WERI-Rb-1 (cell line): Measurements from ENCODE around the gene CHST15.
A peak's percentile ranks its signal among the peaks of the same experiment; 100 is the strongest.

Experiments
- DNase-seq: peaks from one replicate; pipeline ENCODE4 v3.0.0-alpha.2; 2020
- H3K27ac ChIP-seq: fragments of 250-450 bp; sonication (Bioruptor Pico); 2 replicates; pipeline ENCODE4 v1.5.1; 2020; ENCODE audit warnings: mild to moderate bottlenecking, moderate library complexity
- H3K27me3 ChIP-seq: fragments of 250-450 bp; sonication (Bioruptor Pico); 2 replicates; pipeline ENCODE4 v1.5.1; 2021; ENCODE audit warnings: mild to moderate bottlenecking, low read depth, moderate library complexity; ENCODE audit not compliant: insufficient read depth, severe bottlenecking
- H3K36me3 ChIP-seq: fragments of 250-450 bp; sonication (Bioruptor Pico); 2 replicates; pipeline ENCODE4 v1.5.1; 2020; ENCODE audit warnings: mild to moderate bottlenecking, moderate library complexity
- H3K4me3 ChIP-seq: 2 replicates; pipeline ENCODE4 v1.5.1; 2011; ENCODE audit warnings: low read depth, mild to moderate bottlenecking, control low read depth, low read length
- H3K9me3 ChIP-seq: fragments of 250-450 bp; sonication (Bioruptor Pico); 2 replicates; pipeline ENCODE4 v1.5.1; 2021; ENCODE audit warnings: mild to moderate bottlenecking, moderate library complexity; ENCODE audit not compliant: severe bottlenecking
- TF ChIP-seq, protein P1 (sequence below): IDR thresholded peaks from 2 replicates; pipeline ENCODE4 v1.5.1; 2011; ENCODE audit warnings: low read depth, mild to moderate bottlenecking, control low read depth, inconsistent platforms, low read length

Gene CHST15

GRCh38 chr10:124129471-124129870 lies 36.1 kb upstream of the CHST15 start:
- no peaks in the 10 kb centered on the region for H3K27me3 ChIP-seq
- peak overlapping the region; percentile 87 for H3K27ac ChIP-seq
- H3K36me3 ChIP-seq: no peaks in the 10 kb centered on the region
- DNase-seq: no peak
- no peaks in the 10 kb centered on the region for H3K9me3 ChIP-seq
- H3K4me3 ChIP-seq: no peak overlapping the region
- TF ChIP-seq, protein P1, sequence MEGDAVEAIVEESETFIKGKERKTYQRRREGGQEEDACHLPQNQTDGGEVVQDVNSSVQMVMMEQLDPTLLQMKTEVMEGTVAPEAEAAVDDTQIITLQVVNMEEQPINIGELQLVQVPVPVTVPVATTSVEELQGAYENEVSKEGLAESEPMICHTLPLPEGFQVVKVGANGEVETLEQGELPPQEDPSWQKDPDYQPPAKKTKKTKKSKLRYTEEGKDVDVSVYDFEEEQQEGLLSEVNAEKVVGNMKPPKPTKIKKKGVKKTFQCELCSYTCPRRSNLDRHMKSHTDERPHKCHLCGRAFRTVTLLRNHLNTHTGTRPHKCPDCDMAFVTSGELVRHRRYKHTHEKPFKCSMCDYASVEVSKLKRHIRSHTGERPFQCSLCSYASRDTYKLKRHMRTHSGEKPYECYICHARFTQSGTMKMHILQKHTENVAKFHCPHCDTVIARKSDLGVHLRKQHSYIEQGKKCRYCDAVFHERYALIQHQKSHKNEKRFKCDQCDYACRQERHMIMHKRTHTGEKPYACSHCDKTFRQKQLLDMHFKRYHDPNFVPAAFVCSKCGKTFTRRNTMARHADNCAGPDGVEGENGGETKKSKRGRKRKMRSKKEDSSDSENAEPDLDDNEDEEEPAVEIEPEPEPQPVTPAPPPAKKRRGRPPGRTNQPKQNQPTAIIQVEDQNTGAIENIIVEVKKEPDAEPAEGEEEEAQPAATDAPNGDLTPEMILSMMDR: no peak

DNA sequence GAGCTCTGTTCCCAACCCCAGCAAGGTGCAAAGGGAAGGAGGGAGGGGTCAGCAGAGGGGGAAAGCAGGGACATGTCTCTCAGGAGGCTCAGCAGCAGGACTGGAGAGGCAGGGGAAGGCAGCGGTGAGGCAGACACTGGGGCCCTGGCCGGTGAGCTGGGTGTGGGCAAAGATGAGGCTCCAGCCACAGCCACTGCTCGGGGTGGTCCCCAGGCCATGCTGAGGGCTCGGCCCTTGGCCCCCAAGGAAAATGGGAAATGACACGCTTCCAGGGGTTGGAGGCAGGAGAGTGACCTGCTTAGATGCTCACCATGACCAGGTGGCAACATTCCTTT lies 35.4 kb upstream of the CHST15 start:
- Histone ChIP-seq H3K4me3 (no peak overlapping the region), H3K27ac (peak overlapping the region; percentile 87), H3K27me3 (no peaks in the 10 kb centered on the region), H3K36me3 (no peaks in the 10 kb centered on the region), H3K9me3 (no peaks in the 10 kb centered on the region)
- DNase-seq: no peak
- TF ChIP-seq, protein P1: no peak

GRCh38 chr10:124127965-124128810 lies 34.8 kb upstream of the CHST15 start:
- TF ChIP-seq, protein P1: no peak
- no peaks in the 10 kb centered on the region for H3K36me3 ChIP-seq
- no peaks in the 10 kb centered on the region for H3K27me3 ChIP-seq
- no peak overlapping the region for H3K4me3 ChIP-seq
- H3K27ac ChIP-seq: peak overlapping the region; percentile 87
- DNase-seq: peak; percentile 93
- H3K9me3 ChIP-seq: no peaks in the 10 kb centered on the region

GRCh38 chr10:124127563-124127962 lies 34.2 kb upstream of the CHST15 start:
- H3K27ac ChIP-seq: peak overlapping the region; percentile 87
- no peaks in the 10 kb centered on the region for H3K9me3 ChIP-seq
- H3K4me3 ChIP-seq: no peak overlapping the region
- no peaks in the 10 kb centered on the region for H3K27me3 ChIP-seq
- no peaks in the 10 kb centered on the region for H3K36me3 ChIP-seq
- DNase-seq: no peak
- TF ChIP-seq, protein P1: no peak

DNA sequence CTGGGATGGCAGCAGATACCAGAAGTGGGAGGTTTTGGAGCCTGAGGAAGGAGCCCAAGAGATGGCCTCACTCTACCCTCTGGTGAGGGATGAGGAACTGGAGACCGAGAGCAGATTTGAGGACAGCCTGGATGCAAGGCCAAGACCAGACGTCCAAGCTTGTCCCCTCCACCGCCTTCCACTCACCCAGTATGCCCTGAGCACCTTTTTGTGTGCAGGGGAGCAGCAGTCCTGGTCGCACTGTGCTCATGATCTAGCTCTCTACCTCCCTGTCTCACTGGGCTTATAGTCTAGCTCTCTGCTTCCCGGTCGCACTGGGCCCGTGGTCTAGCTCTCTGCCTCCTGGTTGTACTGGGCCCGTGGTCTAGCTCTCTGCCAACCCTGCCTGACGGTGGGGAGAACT lies 33.6 kb upstream of the CHST15 start:
- H3K36me3 ChIP-seq: no peaks in the 10 kb centered on the region
- peak overlapping the region; percentile 87 for H3K27ac ChIP-seq
- TF ChIP-seq, protein P1: no peak
- no peak for DNase-seq
- no peak overlapping the region for H3K4me3 ChIP-seq
- no peaks in the 10 kb centered on the region for H3K9me3 ChIP-seq
- no peaks in the 10 kb centered on the region for H3K27me3 ChIP-seq
